ENCODE measurements around the gene C9orf50.

DNA sequence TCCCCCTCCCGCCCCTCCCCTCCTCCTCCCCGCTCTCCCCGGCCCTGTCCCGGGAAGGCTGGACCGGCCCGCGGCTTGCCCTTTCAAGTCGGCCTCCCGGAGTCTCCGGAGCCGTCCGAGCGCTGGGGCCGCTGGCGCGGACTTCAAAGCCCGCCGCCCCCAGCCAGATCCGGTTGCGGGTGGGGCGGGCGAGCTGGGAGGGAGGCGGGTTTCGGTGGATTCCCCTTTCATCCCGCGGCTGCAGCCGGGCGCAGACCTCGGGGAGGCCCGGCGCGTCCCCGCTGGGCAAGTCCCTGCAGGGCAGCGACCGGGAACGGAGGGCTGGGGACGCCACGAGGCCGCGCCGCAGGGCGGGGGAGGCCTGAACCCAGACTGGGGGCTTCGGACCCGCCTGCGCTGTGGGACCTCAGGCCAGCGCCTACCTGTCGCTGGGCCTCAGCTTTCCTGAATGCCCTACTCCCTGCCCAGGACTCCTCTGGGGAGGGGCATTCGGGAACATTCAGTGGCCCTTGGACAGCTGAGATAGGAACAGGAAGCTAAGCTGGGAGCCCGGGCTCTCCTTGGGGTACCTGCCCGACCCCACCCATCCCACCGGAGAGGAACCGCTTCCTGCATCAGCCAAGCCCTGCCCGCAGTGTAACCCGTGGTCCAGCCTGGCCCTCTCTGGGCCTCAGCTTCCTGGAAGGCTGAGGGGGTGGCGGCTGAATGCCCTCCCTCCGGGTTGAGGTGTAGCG, 23.4 kb downstream of the C9orf50 start:
- no peak for TF ChIP-seq EZH2phosphoT487 (conservative IDR thresholded peaks at IDR 0.05; ENCODE audit: low read length)
- TF ChIP-seq, protein P1, sequence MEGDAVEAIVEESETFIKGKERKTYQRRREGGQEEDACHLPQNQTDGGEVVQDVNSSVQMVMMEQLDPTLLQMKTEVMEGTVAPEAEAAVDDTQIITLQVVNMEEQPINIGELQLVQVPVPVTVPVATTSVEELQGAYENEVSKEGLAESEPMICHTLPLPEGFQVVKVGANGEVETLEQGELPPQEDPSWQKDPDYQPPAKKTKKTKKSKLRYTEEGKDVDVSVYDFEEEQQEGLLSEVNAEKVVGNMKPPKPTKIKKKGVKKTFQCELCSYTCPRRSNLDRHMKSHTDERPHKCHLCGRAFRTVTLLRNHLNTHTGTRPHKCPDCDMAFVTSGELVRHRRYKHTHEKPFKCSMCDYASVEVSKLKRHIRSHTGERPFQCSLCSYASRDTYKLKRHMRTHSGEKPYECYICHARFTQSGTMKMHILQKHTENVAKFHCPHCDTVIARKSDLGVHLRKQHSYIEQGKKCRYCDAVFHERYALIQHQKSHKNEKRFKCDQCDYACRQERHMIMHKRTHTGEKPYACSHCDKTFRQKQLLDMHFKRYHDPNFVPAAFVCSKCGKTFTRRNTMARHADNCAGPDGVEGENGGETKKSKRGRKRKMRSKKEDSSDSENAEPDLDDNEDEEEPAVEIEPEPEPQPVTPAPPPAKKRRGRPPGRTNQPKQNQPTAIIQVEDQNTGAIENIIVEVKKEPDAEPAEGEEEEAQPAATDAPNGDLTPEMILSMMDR (IDR thresholded peaks at IDR 0.05; ENCODE audit: insufficient read depth, low read length, poor library complexity, severe bottlenecking) = no peak

Data from SU-DHL-6 (cell line).